IPS DF 19.7 (cell line): ENCODE results near the gene SAMD4B.
A peak's percentile ranks its signal among the peaks of the same experiment; 100 is the strongest.

Experiments used
- DNase-seq: peaks from one replicate; pipeline ENCODE4 v3.0.0-alpha.2; 2013; ENCODE audit warnings: low read depth, low spot score

SAMD4B gene

GRCh38 chr19:39390451-39390750, 48.2 kb downstream of the SAMD4B start:
- DNase-seq, result no peak

GRCh38 chr19:39390751-39391437, 48.7 kb downstream of the SAMD4B start, which contains the start of the genes MED29 and PAF1:
Gene MED29 (plus strand): TSS chr19:39391378. CDS start chr19:39391423, 45 bp downstream.
Gene PAF1 (minus strand): TSS chr19:39391106. CDS start chr19:39390864, 242 bp downstream.
- DNase-seq, result peak; percentile 99

DNA sequence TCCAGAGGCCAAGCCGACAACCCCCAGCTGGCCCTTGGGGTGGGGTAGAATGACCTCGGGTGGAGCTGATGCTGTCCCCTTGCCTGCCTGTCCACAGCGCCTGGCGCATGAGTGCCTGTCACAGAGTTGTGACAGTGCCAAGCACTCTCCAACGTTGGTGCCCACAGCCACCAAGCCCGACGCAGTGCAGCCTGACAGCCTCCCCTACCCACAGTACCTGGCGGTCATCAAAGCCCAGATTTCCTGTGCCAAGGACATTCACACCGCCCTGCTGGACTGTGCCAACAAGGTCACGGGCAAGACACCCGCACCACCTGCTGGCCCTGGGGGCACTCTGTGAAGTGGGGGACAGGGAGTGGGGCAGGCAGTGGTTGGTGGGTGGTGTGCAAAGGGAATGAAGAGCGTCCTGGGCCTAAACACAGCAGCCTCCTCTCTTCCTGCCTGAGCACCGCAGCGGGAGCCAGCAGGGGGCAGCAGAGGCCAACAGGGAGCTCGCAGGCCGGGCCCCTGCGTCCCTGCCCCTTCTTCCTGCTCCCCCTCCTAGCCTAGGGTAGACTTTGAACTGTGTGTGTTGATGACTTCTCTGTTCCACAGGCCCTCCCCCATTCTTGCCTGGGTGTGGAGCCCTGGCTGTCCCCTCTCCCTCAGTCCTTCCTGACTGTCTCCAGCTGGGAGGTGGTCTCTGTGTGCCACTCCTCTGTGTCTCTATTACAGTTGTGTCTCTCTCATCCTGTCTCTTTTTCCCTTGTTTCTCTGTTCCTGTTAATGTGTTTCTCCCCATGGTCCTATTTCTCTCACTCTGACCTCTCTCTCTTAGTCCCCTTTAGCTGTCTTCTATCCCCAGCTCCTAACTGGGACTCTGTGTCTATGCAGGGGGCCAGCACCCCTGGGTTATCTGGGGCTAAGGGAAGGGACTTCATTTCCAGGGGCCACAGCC, 55.4 kb downstream of the SAMD4B start:
- DNase-seq, result no peak

GRCh38 chr19:39398297-39398864, 56.2 kb downstream of the SAMD4B start:
- no peak for DNase-seq

GRCh38 chr19:39399668-39400050, 57.4 kb downstream of the SAMD4B start:
- no peak for DNase-seq

DNA sequence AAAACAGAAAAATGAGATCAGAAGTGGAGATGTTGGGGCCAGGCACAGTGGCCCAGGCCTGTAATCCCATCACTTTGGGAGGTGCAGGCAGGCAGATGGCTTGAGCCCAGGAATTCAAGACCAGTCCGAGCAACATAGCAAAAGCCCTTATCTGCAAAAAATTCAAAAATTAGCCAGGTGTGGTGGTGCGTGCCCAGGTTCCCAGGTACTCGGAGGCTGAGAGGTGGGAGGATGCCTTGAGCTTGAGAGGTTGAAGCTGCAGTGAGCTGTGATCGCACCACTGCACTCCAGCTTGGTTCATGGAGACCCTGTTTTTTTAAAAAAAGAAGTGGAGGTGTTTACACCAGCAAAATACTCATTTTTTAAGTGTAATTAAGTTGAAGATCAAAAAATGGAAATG, 57.8 kb downstream of the SAMD4B start:
- DNase-seq, result no peak

GRCh38 chr19:39401070-39401548, 58.9 kb downstream of the SAMD4B start:
- no peak for DNase-seq

DNA sequence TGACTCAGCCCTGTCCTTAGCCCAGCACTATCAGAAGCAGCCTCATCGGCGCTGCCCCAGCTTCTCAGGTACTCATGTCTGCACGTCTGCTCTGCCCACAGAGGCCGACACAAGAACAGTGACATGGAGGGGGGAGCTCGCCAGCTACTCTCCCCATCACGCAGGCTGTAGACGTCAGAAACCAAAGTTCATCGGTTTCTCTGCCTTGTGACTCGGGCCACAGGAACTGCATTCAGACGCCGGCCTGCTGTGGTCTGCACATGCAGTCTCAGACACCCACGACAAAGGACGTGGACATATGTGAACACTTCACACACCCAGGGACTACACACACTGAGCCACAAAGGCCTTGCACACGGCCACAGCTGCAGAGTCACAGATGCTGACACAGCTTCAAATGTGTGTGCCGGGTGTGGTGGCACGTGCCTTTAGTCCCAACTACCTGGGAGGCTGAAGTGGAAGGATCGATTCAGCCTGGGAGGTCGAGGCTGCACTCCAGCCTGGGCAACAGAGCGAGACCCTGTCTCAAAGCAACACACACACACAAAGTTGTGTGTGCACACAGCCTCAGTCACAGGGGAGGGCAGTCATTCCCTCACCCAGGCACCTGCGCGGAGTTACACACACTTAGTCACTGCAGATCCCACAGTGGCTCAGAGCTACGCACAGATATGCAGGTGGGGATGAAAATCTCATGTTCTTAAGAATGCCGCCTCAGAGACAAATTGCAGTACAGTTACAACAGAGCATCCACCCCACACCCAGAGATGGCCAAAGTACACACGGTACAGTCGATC, 59.5 kb downstream of the SAMD4B start:
- no peak for DNase-seq

- DNase-seq, result no peak
These were observed 60.4 kb downstream of the SAMD4B start for GRCh38 chr19:39402346-39403300.

DNA sequence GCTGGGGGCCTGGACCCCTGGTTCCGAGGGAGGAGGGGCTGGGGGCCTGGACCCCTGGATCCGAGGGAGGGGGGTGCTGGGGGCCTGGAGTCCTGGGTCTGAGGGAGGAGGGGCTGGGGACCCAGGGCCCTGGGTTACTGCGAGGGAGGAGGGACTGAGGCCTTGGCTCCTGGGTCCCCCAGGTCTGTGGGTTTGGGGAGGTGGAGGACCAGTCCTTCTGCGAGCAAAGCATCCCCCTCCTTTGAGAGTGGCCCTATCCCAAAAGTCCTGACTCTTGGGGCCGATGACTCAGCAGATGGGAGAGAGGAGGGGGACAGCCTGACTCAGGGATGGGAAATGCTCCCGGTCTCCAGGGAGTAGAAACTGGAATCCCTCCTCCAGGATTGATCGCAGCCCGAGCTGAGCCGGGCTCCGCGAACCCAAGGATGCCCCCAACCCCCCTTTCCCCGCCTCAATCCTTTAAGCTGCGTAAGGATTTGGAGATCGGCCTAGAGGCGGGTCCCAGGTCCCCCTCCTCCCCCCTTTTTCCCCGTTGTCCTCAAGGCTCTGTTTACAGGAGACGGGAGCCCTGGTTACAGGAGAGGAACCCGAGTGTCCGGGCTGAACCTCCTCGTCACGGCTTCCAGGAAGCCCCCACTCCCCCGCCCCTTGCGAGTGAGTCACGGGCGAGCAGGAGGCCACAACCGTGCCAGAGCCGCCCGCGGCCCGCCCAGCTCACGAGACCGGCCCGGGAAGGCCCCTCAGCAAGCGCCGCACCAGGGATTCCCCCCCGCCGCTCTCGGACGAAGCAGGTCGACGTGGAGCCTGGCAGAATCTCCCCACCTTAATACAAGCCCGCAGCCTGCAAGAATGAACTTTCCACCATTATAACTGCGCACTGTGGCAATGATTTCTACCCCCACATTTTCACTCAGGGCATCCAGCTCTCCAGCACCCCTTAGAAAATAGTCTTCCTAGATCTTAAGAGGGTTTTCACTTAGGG, 61.4 kb downstream of the SAMD4B start:
- no peak for DNase-seq

- no peak for DNase-seq
These were observed 63.2 kb downstream of the SAMD4B start for GRCh38 chr19:39405261-39405957.

DNA sequence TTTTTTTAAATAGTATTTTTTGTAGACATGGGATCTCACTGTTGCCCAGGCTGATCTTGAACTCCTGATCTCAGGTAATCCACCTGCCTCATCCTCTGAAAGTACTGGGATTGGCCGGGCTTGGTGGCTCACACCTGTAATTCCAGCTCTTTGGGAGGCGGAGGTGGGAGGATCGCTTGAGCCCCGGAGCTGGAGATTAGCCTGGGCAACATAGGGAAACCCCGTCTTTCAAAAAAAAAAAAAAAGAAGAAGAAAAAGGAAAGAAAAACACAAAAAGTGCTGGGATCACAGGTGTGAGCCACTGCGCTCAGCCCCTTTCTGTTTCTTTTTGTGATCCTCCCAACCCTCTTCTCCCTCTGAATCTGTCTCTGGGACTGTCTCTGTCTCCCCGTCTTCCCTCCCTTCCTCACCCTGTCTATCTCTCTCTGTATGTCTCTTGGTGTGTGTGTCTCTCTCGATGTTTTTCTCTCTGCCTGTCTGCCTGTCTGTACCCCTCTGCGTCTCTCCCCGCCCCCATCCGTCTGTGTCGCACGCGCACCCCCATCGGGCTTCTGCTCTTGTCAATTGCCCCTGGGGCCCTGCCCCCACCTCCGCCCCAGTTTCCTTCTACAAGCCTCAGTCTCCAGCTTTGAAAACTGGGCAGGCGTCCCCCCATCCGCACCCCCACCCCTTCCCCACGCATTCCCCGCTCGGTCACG, 63.9 kb downstream of the SAMD4B start:
- no peak for DNase-seq

DNA sequence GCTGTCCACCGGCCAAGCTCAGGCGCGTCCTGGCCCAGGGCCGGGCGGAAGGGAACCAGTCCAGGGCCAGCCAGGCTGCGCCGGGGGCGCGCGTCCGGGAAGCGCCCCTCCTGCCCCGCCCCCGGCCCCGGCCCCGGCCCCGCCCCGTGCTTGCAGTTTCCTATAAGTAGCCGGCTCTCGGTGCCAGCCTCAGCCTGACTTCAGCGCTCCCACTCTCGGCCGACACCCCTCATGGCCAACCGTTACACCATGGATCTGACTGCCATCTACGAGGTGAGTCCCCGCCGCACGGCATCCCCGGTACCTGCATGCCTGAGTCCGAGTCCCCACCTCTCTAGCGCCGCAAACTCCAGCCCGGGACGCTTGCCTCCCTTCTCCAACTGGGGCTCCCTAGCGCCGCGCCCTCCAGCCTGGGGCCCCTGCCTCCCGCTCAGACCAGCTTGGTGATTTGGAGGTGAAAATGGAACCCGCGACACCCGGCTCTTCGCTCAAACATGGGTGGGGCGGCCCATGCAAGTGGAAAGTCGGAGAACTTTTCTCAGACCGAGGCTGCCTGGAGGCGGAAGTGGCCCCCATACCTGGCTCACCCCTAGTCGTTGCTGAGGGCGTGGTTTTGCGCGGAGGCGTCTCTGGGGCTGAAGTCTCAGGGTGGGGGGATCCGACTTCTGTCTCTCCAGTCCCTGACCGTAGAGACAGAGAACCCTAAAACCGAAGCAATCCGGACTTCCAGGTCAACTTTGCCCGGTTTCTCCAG, 64.6 kb downstream of the SAMD4B start, which contains the start of gene ZFP36:
ZFP36 (plus strand) TSS at position 192 of the 754 bp plus-strand sequence; CDS start at position 250, 58 bp downstream.
- no peak for DNase-seq

GRCh38 chr19:39407410-39407659, 65.1 kb downstream of the SAMD4B start:
- no peak for DNase-seq

GRCh38 chr19:39407660-39408391, 65.6 kb downstream of the SAMD4B start:
- no peak for DNase-seq

GRCh38 chr19:39408392-39409207, 66.4 kb downstream of the SAMD4B start:
- no peak for DNase-seq
